Lower leg skin (tissue), 3 donors: Measurements from ENCODE around the gene SH3RF3.

Experiments
- POLR2A ChIP-seq, 2 donors: fragments of 450-650 bp; IDR thresholded peaks; one replicate each; pipeline ENCODE4 v1.6.1; 2016 to 2017; ENCODE audit warnings: antibody characterized with exemption in 2 of 2, mild to moderate bottlenecking in 1 of 2, moderate library complexity in 1 of 2
- TF ChIP-seq, protein P1 (sequence below), 3 donors: fragments of 450-650 bp; IDR thresholded peaks; one replicate each; pipeline ENCODE4 v1.5.1; 2016; ENCODE audit warnings: antibody characterized with exemption in 3 of 3, mild to moderate bottlenecking in 3 of 3, moderate library complexity in 2 of 3

DNA sequence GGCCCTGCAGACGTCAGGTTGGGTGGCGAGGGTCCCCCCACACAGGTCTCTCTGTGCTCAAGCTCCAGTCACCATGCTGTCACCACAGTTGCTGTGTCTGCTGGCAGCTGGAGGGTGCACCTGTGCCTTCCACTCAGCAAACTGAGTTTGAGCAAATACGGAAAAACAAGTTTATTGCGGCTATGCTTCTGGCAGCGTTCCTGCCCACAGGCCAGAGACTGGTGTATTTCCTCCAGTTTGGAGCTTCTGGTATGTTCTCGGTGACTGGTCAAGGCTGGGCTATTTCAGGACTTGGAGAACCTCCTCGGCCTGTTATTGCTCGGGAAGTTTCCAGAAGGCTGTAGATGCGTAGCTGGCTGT is 352.2 kb downstream of the SH3RF3 start:
- TF ChIP-seq, protein P1, sequence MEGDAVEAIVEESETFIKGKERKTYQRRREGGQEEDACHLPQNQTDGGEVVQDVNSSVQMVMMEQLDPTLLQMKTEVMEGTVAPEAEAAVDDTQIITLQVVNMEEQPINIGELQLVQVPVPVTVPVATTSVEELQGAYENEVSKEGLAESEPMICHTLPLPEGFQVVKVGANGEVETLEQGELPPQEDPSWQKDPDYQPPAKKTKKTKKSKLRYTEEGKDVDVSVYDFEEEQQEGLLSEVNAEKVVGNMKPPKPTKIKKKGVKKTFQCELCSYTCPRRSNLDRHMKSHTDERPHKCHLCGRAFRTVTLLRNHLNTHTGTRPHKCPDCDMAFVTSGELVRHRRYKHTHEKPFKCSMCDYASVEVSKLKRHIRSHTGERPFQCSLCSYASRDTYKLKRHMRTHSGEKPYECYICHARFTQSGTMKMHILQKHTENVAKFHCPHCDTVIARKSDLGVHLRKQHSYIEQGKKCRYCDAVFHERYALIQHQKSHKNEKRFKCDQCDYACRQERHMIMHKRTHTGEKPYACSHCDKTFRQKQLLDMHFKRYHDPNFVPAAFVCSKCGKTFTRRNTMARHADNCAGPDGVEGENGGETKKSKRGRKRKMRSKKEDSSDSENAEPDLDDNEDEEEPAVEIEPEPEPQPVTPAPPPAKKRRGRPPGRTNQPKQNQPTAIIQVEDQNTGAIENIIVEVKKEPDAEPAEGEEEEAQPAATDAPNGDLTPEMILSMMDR (IDR thresholded peaks at IDR 0.05) = no peak
- no peak for TF ChIP-seq POLR2A (IDR thresholded peaks at IDR 0.05)
